ENCODE data around the gene CASP14.
A peak's percentile ranks its signal among the peaks of the same experiment; 100 is the strongest.
"Not testable (repeated sequence)": the region's sequence is repeated elsewhere in the genome, so short reads cannot be mapped to it uniquely, and the experiment has no call there.

Gene CASP14

GRCh38 chr19:15093001-15093400 lies 43.7 kb downstream of the CASP14 start:
- peaks cover 5% of the 10 kb centered on the region for H3K4me1 Mint-ChIP-seq
- no peak overlapping the region for H3K27ac Mint-ChIP-seq
- DNase-seq (no peak), ATAC-seq (no peak)
- H3K4me3 Mint-ChIP-seq, result no peak overlapping the region
- H3K36me3 Mint-ChIP-seq (ENCODE audit: low read depth), result no peaks in the 10 kb centered on the region
- no peaks in the 10 kb centered on the region for H3K27me3 Mint-ChIP-seq
- H3K9me3 Mint-ChIP-seq, result no peaks in the 10 kb centered on the region

DNA sequence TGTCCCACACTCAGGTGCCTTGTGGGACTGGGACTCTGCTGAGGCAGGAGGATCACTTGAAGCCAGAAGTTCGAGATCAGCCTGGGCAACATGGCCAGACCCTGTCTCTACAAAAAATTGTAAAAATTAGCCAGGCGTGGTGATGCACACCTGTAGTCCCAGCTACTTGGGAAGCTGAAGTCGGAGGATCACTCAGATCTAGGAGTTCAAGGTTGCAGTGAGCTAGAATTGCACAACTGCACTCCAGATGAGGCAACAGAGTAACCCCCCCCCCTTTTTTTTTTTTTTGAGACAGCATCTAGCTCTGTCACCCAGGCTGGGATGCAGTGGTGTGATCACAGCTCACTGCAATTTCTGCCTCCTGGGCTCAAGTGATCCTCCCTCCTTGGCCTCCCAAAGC lies 46.9 kb downstream of the CASP14 start:
- peaks cover 5% of the 10 kb centered on the region for H3K4me1 Mint-ChIP-seq
- no peak overlapping the region for H3K4me3 Mint-ChIP-seq
- H3K27me3 Mint-ChIP-seq, result no peaks in the 10 kb centered on the region
- ATAC-seq (no peak), DNase-seq (no peak)
- H3K27ac Mint-ChIP-seq, result no peak overlapping the region
- H3K9me3 Mint-ChIP-seq, result no peaks in the 10 kb centered on the region
- no peaks in the 10 kb centered on the region for H3K36me3 Mint-ChIP-seq (ENCODE audit: low read depth)

- not testable (repeated sequence) for H3K4me1 Mint-ChIP-seq; DNase-seq; ATAC-seq; H3K36me3 Mint-ChIP-seq (ENCODE audit: low read depth); H3K9me3 Mint-ChIP-seq; H3K27me3 Mint-ChIP-seq; H3K27ac Mint-ChIP-seq; H3K4me3 Mint-ChIP-seq
Measured at GRCh38 chr19:15097980-15098379, 48.7 kb downstream of the CASP14 start.

- Mint-ChIP-seq H3K36me3 (ENCODE audit: low read depth) (peaks cover 3% of the 10 kb centered on the region), H3K9me3 (peaks cover 10% of the 10 kb centered on the region), H3K27ac (no peak overlapping the region), H3K4me1 (no peaks in the 10 kb centered on the region), H3K27me3 (no peaks in the 10 kb centered on the region), H3K4me3 (no peak overlapping the region)
- no peak for DNase-seq
- ATAC-seq, result no peak
Measured at GRCh38 chr19:15098460-15098859, 49.2 kb downstream of the CASP14 start.

GRCh38 chr19:15099017-15099582 lies 49.8 kb downstream of the CASP14 start:
- no peaks in the 10 kb centered on the region for H3K27me3 Mint-ChIP-seq
- H3K4me1 Mint-ChIP-seq, result no peaks in the 10 kb centered on the region
- peaks cover 14% of the 10 kb centered on the region for H3K9me3 Mint-ChIP-seq
- H3K36me3 Mint-ChIP-seq (ENCODE audit: low read depth), result peaks cover 5% of the 10 kb centered on the region
- DNase-seq (no peak), ATAC-seq (no peak)
- no peak overlapping the region for H3K27ac Mint-ChIP-seq
- H3K4me3 Mint-ChIP-seq, result no peak overlapping the region

- H3K36me3 Mint-ChIP-seq (ENCODE audit: low read depth), result peaks cover 8% of the 10 kb centered on the region
- peaks cover 2% of the 10 kb centered on the region for H3K4me1 Mint-ChIP-seq
- H3K4me3 Mint-ChIP-seq, result no peak overlapping the region
- ATAC-seq (peak; percentile 62), DNase-seq (peak; percentile 65)
- no peak overlapping the region for H3K27ac Mint-ChIP-seq
- H3K9me3 Mint-ChIP-seq, result peaks cover 24% of the 10 kb centered on the region
- peaks cover 5% of the 10 kb centered on the region for H3K27me3 Mint-ChIP-seq
Measured at GRCh38 chr19:15101479-15102082, 52.3 kb downstream of the CASP14 start.

GRCh38 chr19:15104003-15104402 lies 54.7 kb downstream of the CASP14 start:
- ATAC-seq (no peak), DNase-seq (no peak)
- H3K9me3 Mint-ChIP-seq, result peaks cover 24% of the 10 kb centered on the region
- H3K4me1 Mint-ChIP-seq, result peaks cover 11% of the 10 kb centered on the region
- no peak overlapping the region for H3K27ac Mint-ChIP-seq
- peaks cover 14% of the 10 kb centered on the region for H3K27me3 Mint-ChIP-seq
- peaks cover 8% of the 10 kb centered on the region for H3K36me3 Mint-ChIP-seq (ENCODE audit: low read depth)
- H3K4me3 Mint-ChIP-seq, result no peak overlapping the region

GRCh38 chr19:15104411-15104810 lies 55.1 kb downstream of the CASP14 start:
- H3K27ac Mint-ChIP-seq, result no peak overlapping the region
- H3K4me1 Mint-ChIP-seq, result peaks cover 11% of the 10 kb centered on the region
- DNase-seq (no peak), ATAC-seq (no peak)
- peaks cover 24% of the 10 kb centered on the region for H3K9me3 Mint-ChIP-seq
- peaks cover 14% of the 10 kb centered on the region for H3K27me3 Mint-ChIP-seq
- peaks cover 8% of the 10 kb centered on the region for H3K36me3 Mint-ChIP-seq (ENCODE audit: low read depth)
- H3K4me3 Mint-ChIP-seq, result no peak overlapping the region

DNA sequence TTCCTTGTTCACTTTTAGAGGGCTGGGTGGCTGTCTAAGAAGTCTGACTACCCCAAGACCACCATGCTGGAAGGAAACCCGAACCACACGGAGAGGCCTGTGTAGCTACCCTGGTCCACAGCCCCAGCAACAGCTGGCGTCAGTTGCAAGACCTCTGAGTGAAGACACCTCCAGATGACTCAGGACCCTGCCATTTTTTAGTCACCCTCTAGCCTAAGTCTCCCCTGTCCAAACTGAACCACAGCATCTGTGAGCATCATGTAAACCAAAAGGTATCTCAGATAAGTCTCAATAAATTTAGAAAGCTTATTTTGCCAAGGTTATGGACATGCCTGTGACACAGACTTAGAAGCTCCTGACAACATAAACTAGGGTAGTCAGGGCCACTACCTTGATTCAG lies 55.8 kb downstream of the CASP14 start:
- peaks cover 24% of the 10 kb centered on the region for H3K9me3 Mint-ChIP-seq
- ATAC-seq (no peak), DNase-seq (no peak)
- peaks cover 11% of the 10 kb centered on the region for H3K4me1 Mint-ChIP-seq
- peaks cover 14% of the 10 kb centered on the region for H3K27me3 Mint-ChIP-seq
- H3K27ac Mint-ChIP-seq, result no peak overlapping the region
- peaks cover 8% of the 10 kb centered on the region for H3K36me3 Mint-ChIP-seq (ENCODE audit: low read depth)
- no peak overlapping the region for H3K4me3 Mint-ChIP-seq

DNA sequence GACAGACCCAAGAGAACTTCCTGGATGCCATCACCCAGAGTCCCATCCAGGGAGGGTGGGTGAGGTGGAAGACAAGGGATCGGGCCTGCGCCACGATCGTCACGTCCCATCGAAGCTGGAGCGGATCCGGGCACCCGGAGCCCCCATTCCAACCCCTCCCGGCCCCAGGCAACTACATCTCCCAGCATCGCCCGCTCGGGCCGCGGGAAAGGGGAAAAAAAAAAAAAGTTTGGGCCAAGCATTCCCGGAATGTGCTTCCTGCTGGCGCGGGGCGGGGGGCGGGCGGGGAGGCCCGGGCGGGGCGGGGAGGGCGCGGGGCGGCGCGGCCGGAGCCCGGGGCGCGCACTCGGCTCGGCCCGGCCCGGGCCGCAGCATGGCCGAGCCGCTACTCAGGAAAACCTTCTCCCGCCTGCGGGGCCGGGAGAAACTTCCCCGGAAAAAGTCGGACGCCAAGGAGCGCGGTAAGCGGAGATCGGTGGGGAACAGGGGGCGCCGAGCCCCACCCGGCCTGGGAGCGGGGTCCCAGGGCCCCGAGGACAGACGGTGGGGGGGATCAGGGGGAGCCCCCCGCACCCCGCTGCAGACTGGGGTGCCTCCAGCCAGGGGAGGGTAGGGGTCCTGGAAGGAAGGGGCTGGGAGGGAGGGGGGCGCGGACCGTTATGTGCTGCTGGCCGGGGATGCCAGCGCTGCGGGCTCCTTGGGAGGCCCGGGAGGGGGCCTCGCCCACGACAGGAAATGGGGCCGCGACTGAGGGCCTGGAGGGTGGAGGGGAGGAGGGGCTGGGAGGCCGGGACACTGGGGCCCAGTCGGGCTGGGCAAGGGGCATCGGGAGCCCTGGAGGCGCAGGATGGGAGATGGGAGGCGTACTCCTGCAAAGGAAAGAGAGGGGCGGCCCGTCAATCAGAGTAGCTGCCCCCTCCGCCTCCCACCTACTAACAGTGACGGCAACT lies 58.1 kb downstream of the CASP14 start, which contains the start of gene SYDE1:
Gene SYDE1, plus strand, starts transcription at position 341 of the 950 bp plus-strand sequence. Its CDS starts 33 bp downstream, at position 374.
- peak; percentile 58 for DNase-seq
- peaks cover 11% of the 10 kb centered on the region for H3K4me1 Mint-ChIP-seq
- peaks cover 4% of the 10 kb centered on the region for H3K36me3 Mint-ChIP-seq (ENCODE audit: low read depth)
- H3K9me3 Mint-ChIP-seq, result peaks cover 21% of the 10 kb centered on the region
- ATAC-seq, result peak; percentile 62
- H3K27ac Mint-ChIP-seq, result peak within 1 kb of the TSS; percentile 91
- peak within 1 kb of the TSS; percentile 72 for H3K4me3 Mint-ChIP-seq
- H3K27me3 Mint-ChIP-seq, result peaks cover 14% of the 10 kb centered on the region
